Measurements from ENCODE around the gene CLASP1.
"Not testable (repeated sequence)": the region's sequence is repeated elsewhere in the genome, so short reads cannot be mapped to it uniquely, and the experiment has no call there.

The CLASP1 gene

GRCh38 chr2:121659933-121660332 lies 10.7 kb upstream of the CLASP1 start:
- no peak for DNase-seq

- DNase-seq: not testable (repeated sequence)
These were observed 9.1 kb upstream of the CLASP1 start for GRCh38 chr2:121658393-121658792.

- no peak for DNase-seq
These were observed 3.8 kb upstream of the CLASP1 start for GRCh38 chr2:121653035-121653434.

- DNase-seq: no peak
These were observed 1.2 kb upstream of the CLASP1 start for GRCh38 chr2:121650315-121650930.

- peak; percentile 92 for DNase-seq
These were observed 493 bp upstream of the CLASP1 start for GRCh38 chr2:121649596-121650314.

GRCh38 chr2:121648206-121649148 lies 785 bp downstream of the CLASP1 start:
- DNase-seq: no peak

- DNase-seq: no peak
These were observed 1.9 kb downstream of the CLASP1 start for GRCh38 chr2:121647396-121647795.

GRCh38 chr2:121644715-121645114 lies 4.5 kb downstream of the CLASP1 start:
- no peak for DNase-seq

GRCh38 chr2:121643877-121644276 lies 5.4 kb downstream of the CLASP1 start:
- no peak for DNase-seq

GRCh38 chr2:121640380-121641316 lies 8.6 kb downstream of the CLASP1 start:
- DNase-seq: no peak

- not testable (repeated sequence) for DNase-seq
These were observed 9.4 kb downstream of the CLASP1 start for GRCh38 chr2:121639846-121640245.

- no peak for DNase-seq
These were observed 10.9 kb downstream of the CLASP1 start for GRCh38 chr2:121638333-121638732.

GRCh38 chr2:121635371-121635770 lies 13.9 kb downstream of the CLASP1 start:
- no peak for DNase-seq

GRCh38 chr2:121634354-121635307 lies 14.6 kb downstream of the CLASP1 start:
- DNase-seq: no peak

- DNase-seq: no peak
These were observed 15.8 kb downstream of the CLASP1 start for GRCh38 chr2:121633463-121633862.

- DNase-seq: no peak
These were observed 21.7 kb downstream of the CLASP1 start for GRCh38 chr2:121627525-121628050.

- DNase-seq: no peak
These were observed 22.3 kb downstream of the CLASP1 start for GRCh38 chr2:121626777-121627524.

- DNase-seq: no peak
These were observed 23.3 kb downstream of the CLASP1 start for GRCh38 chr2:121625953-121626352.

GRCh38 chr2:121617042-121617599 lies 32.1 kb downstream of the CLASP1 start:
- no peak for DNase-seq

- no peak for DNase-seq
These were observed 35.5 kb downstream of the CLASP1 start for GRCh38 chr2:121613774-121614173.
